HepG2 (cell line): Measurements from ENCODE around the gene ZFR.

Experiments used
- CBFB ChIP-seq: sonication (generic); formaldehyde crosslinking; IDR thresholded peaks from 2 replicates; pipeline ENCODE4 v1.4.0; 2020; ENCODE audit warnings: missing genetic modification reagents
- HNRNPK ChIP-seq: fragments of 200-400 bp; formaldehyde crosslinking; IDR thresholded peaks from 2 replicates; pipeline ENCODE4 v1.6.1; 2018; ENCODE audit warnings: low read length, low read depth, moderate library complexity, mild to moderate bottlenecking; ENCODE audit not compliant: poor library complexity, severe bottlenecking
- SIN3B ChIP-seq: fragments of 150-350 bp; IDR thresholded peaks from 2 replicates; pipeline ENCODE4 v1.6.1; 2014; ENCODE audit warnings: low read length
- ZNF274 ChIP-seq: sonication (generic); formaldehyde crosslinking; IDR thresholded peaks from 2 replicates; pipeline ENCODE4 v1.5.1; 2020; ENCODE audit warnings: mild to moderate bottlenecking, missing genetic modification reagents
- TF ChIP-seq, protein P1 (sequence below): sonication (generic); formaldehyde crosslinking; IDR thresholded peaks from 2 replicates; pipeline ENCODE4 v1.5.0; 2020; ENCODE audit warnings: mild to moderate bottlenecking, missing genetic modification reagents, moderate library complexity

DNA sequence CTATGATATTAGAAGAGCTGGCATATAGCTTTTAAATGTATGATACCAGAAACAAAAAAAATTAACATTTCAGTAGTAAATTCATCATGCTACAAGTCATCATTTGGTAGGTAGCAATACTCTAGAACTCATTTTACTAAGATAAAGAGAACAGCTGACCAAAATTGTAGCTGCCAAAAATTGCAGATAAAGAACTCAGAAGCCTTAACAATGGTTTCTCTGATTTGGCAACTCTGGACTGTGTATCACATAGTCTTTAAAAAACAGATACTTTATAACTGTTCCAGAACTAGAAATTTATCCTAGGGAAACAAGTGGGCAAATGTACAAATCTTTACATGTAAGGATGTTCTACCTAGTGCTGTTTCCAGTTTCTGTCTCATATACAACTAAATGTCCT is 33.9 kb downstream of the ZFR start:
- no peak for TF ChIP-seq HNRNPK
- TF ChIP-seq, protein P1, sequence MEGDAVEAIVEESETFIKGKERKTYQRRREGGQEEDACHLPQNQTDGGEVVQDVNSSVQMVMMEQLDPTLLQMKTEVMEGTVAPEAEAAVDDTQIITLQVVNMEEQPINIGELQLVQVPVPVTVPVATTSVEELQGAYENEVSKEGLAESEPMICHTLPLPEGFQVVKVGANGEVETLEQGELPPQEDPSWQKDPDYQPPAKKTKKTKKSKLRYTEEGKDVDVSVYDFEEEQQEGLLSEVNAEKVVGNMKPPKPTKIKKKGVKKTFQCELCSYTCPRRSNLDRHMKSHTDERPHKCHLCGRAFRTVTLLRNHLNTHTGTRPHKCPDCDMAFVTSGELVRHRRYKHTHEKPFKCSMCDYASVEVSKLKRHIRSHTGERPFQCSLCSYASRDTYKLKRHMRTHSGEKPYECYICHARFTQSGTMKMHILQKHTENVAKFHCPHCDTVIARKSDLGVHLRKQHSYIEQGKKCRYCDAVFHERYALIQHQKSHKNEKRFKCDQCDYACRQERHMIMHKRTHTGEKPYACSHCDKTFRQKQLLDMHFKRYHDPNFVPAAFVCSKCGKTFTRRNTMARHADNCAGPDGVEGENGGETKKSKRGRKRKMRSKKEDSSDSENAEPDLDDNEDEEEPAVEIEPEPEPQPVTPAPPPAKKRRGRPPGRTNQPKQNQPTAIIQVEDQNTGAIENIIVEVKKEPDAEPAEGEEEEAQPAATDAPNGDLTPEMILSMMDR (CRISPR knock-in tag) = no peak
- TF ChIP-seq ZNF274 (CRISPR knock-in tag) = no peak
- TF ChIP-seq SIN3B = no peak
- no peak for TF ChIP-seq CBFB (CRISPR knock-in tag)
